ENCODE data around the gene SRCAP. TPM values are rescaled to one million over a fixed set of nuclear protein-coding genes. Genes with fewer than 3 reads are reported as not detected.
A peak's percentile ranks its signal among the peaks of the same experiment; 100 is the strongest.

Gene SRCAP
- total and polyA plus RNA-seq, 5 experiments from 2014 or later, result 5.2 to 110 (median 31.3) TPM

GRCh38 chr16:30753596-30753995 lies 54.6 kb downstream of the SRCAP start:
- POLR2A ChIA-PET, result no interaction called here
- Mint-ChIP-seq H3K27ac (no peak overlapping the region), H3K4me3 (no peak overlapping the region), H3K36me3 (peaks cover 0 to 46% (median 5%) of the 10 kb centered on the region in 3 donors), H3K27me3 (no peaks in the 10 kb centered on the region), H3K4me1 (peaks cover 10 to 26% (median 14%) of the 10 kb centered on the region in 4 donors), H3K9me3 (no peaks in the 10 kb centered on the region)
- no peak for DNase-seq
- no peak for ATAC-seq

GRCh38 chr16:30755955-30756780 lies 57.2 kb downstream of the SRCAP start:
- POLR2A ChIA-PET, result no interaction called here
- Mint-ChIP-seq H3K4me1 (peaks cover 5 to 19% (median 13%) of the 10 kb centered on the region in 4 donors), H3K27ac (peak overlapping the region in 1 of 10 donors; percentile 22), H3K27me3 (no peaks in the 10 kb centered on the region), H3K4me3 (no peak overlapping the region), H3K36me3 (peaks cover 0 to 39% (median 5%) of the 10 kb centered on the region in 3 donors), H3K9me3 (no peaks in the 10 kb centered on the region)
- DNase-seq (peak in 1 of 10 donors; percentile 57), ATAC-seq (no peak)

GRCh38 chr16:30756781-30757100 lies 57.8 kb downstream of the SRCAP start:
- no peak overlapping the region for H3K4me3 Mint-ChIP-seq
- H3K27me3 Mint-ChIP-seq, result no peaks in the 10 kb centered on the region
- DNase-seq (no peak), ATAC-seq (no peak)
- no peak overlapping the region for H3K27ac Mint-ChIP-seq
- H3K4me1 Mint-ChIP-seq, result peaks cover 6 to 21% (median 11%) of the 10 kb centered on the region in 4 donors
- H3K9me3 Mint-ChIP-seq, result no peaks in the 10 kb centered on the region
- POLR2A ChIA-PET, result interaction anchor here (0.8 kb wide), 1 partner anchor 9 kb away, joined by 4 read pairs; the partner anchor contains the start of gene PHKG2
- H3K36me3 Mint-ChIP-seq, result peaks cover 0 to 33% (median 5%) of the 10 kb centered on the region in 3 donors

DNA sequence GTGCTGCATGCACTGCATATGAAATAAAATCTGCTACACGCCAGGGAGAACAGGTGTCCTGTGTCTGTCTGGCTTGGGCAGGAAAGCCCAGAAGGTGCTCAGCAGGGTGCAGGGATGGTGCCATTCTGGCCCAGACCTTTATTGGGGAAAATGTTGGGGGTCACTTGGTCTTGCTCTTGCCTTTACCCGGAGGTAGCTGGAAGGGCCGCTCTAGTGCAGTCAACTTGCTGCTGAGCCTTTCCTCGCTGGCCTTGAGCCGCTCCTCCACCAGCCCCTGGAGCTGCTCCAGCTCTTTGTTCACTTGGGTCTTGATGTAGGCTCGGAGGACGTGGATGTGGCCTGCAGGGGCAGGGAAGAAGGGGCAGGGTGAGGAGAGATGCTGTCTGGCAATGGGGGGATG lies 58.3 kb downstream of the SRCAP start:
- POLR2A ChIA-PET, result interaction anchor here (0.8 kb wide), 1 partner anchor 9 kb away, joined by 4 read pairs; the partner anchor contains the start of gene PHKG2
- DNase-seq (no peak), ATAC-seq (no peak)
- H3K36me3 Mint-ChIP-seq, result peaks cover 0 to 29% (median 5%) of the 10 kb centered on the region in 3 donors
- no peaks in the 10 kb centered on the region for H3K27me3 Mint-ChIP-seq
- H3K4me1 Mint-ChIP-seq, result peaks cover 8 to 26% (median 14%) of the 10 kb centered on the region in 4 donors
- H3K4me3 Mint-ChIP-seq, result no peak overlapping the region
- no peak overlapping the region for H3K27ac Mint-ChIP-seq
- no peaks in the 10 kb centered on the region for H3K9me3 Mint-ChIP-seq

- H3K4me1 Mint-ChIP-seq, result peaks cover 12 to 42% (median 30%) of the 10 kb centered on the region in 4 donors
- no peak for ATAC-seq
- POLR2A ChIA-PET, result interaction anchor here (0.6 to 1.6 kb wide), 3 partner anchors 11 to 755 kb away, joined by 3 to 8 read pairs (median 7); partner anchors contain the start of gene PHKG2
- peaks cover 0 to 21% (median 3%) of the 10 kb centered on the region in 3 donors for H3K36me3 Mint-ChIP-seq
- peak overlapping the region in 3 of 10 donors; percentile 11 to 73 (median 45) for H3K4me3 Mint-ChIP-seq
- no peaks in the 10 kb centered on the region for H3K9me3 Mint-ChIP-seq
- H3K27ac Mint-ChIP-seq, result peak overlapping the region in 4 of 10 donors; percentile 27 to 65 (median 38)
- no peak for DNase-seq
- H3K27me3 Mint-ChIP-seq, result no peaks in the 10 kb centered on the region
Observed at GRCh38 chr16:30758988-30759491, 60.1 kb downstream of the SRCAP start.

- ATAC-seq (no peak), DNase-seq (no peak)
- POLR2A ChIA-PET, result interaction anchor here (0.6 to 1.6 kb wide), 4 partner anchors 10 to 64 kb away, joined by 3 to 8 read pairs (median 5); partner anchors contain the start of gene PHKG2
- Mint-ChIP-seq H3K27ac (peak overlapping the region in 3 of 10 donors; percentile 8 to 88 (median 29)), H3K9me3 (no peaks in the 10 kb centered on the region), H3K4me1 (peaks cover 12 to 43% (median 31%) of the 10 kb centered on the region in 4 donors), H3K27me3 (no peaks in the 10 kb centered on the region), H3K36me3 (peaks cover 0 to 21% (median 3%) of the 10 kb centered on the region in 3 donors), H3K4me3 (peak overlapping the region in 7 of 10 donors; percentile 15 to 99 (median 96))
Observed at GRCh38 chr16:30760001-30760559, 61.1 kb downstream of the SRCAP start.

GRCh38 chr16:30760577-30761426 lies 61.8 kb downstream of the SRCAP start:
- H3K27me3 Mint-ChIP-seq, result no peaks in the 10 kb centered on the region
- POLR2A ChIA-PET, result interaction anchor here (0.8 to 1.6 kb wide), 3 partner anchors 13 to 65 kb away, joined by 3 to 8 read pairs (median 3); partner anchors contain the start of gene PHKG2
- H3K4me1 Mint-ChIP-seq, result peaks cover 12 to 43% (median 31%) of the 10 kb centered on the region in 4 donors
- no peaks in the 10 kb centered on the region for H3K9me3 Mint-ChIP-seq
- DNase-seq (peak in 1 of 10 donors; percentile 9), ATAC-seq (no peak)
- peak overlapping the region; percentile 85 to 99 (median 96) for H3K4me3 Mint-ChIP-seq
- peak overlapping the region; percentile 2 to 97 (median 94) for H3K27ac Mint-ChIP-seq
- H3K36me3 Mint-ChIP-seq, result peaks cover 0 to 25% (median 3%) of the 10 kb centered on the region in 3 donors

GRCh38 chr16:30761427-30761927 lies 62.5 kb downstream of the SRCAP start:
- POLR2A ChIA-PET, result interaction anchor here (1.0 kb wide), 1 partner anchor 44 kb away, joined by 3 read pairs; no protein-coding TSS in a partner anchor
- Mint-ChIP-seq H3K27me3 (no peaks in the 10 kb centered on the region), H3K27ac (peak overlapping the region; percentile 80 to 97 (median 94)), H3K4me3 (peak overlapping the region; percentile 85 to 99 (median 96)), H3K36me3 (peaks cover 0 to 29% (median 5%) of the 10 kb centered on the region in 3 donors), H3K4me1 (peaks cover 13 to 43% (median 31%) of the 10 kb centered on the region in 4 donors), H3K9me3 (no peaks in the 10 kb centered on the region)
- DNase-seq (peak in 7 of 10 donors; percentile 21 to 72 (median 27)), ATAC-seq (peak; percentile 46 to 53)

GRCh38 chr16:30761928-30762902 lies 63.2 kb downstream of the SRCAP start, which contains the start of the genes CFAP119 and RNF40:
CFAP119 (minus strand) TSS chr16:30762062; CDS start chr16:30761748, 314 bp downstream.
RNF40 (plus strand) TSS chr16:30762322; CDS start chr16:30762546, 224 bp downstream.
- Mint-ChIP-seq H3K27me3 (no peaks in the 10 kb centered on the region), H3K4me3 (peak within 1 kb of the TSS; percentile 85 to 99 (median 96)), H3K36me3 (peaks cover 0 to 37% (median 10%) of the 10 kb centered on the region in 3 donors), H3K4me1 (peaks cover 17 to 47% (median 34%) of the 10 kb centered on the region in 4 donors), H3K27ac (peak within 1 kb of the TSS; percentile 88 to 97 (median 94)), H3K9me3 (no peaks in the 10 kb centered on the region)
- ATAC-seq (peak; percentile 87 to 92), DNase-seq (peak; percentile 80 to 95 (median 89))
- POLR2A ChIA-PET, result interaction anchor here (0.6 to 1.5 kb wide), 6 partner anchors 12 to 112 kb away, joined by 3 to 8 read pairs (median 3); partner anchors contain the start of gene PHKG2

DNA sequence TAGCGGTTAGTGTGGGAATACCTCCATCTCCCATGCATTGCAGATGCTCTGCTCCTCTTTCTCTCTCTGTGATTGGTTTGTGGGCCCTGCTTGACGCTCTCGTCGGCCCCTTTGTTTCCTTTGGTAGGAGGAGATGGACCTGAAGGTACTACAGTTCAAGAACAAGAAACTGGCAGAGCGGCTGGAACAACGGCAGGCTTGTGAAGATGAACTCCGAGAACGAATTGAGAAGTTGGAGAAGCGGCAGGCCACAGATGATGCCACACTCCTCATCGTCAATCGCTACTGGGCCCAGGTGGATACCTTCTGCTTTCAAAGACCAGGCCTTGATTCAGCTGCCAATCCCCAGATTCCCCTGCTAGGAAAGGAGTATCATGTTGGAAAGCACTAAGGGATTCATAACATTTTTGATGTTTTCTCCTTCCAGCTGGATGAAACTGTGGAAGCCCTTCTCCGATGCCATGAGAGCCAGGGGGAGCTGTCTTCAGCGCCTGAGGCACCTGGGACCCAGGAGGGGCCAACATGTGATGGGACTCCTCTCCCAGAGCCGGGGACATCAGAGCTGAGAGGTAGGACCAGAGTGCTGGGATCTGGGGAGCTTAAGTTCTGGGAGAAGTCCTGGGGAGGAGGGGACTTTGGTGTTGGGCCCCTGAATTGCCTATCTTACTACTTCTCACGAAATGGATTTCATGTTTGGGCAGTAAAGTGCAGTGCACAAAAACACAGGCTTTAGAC lies 64.2 kb downstream of the SRCAP start:
- peaks cover 0 to 45% (median 15%) of the 10 kb centered on the region in 3 donors for H3K36me3 Mint-ChIP-seq
- H3K27ac Mint-ChIP-seq, result peak overlapping the region; percentile 88 to 97 (median 94)
- H3K4me1 Mint-ChIP-seq, result peaks cover 18 to 55% (median 35%) of the 10 kb centered on the region in 4 donors
- POLR2A ChIA-PET, result interaction anchor here (0.6 to 1.5 kb wide), 10 partner anchors 9 to 340 kb away, joined by 3 to 8 read pairs (median 3); partner anchors contain the start of gene PHKG2
- H3K27me3 Mint-ChIP-seq, result no peaks in the 10 kb centered on the region
- no peak for ATAC-seq
- no peak for DNase-seq
- peak overlapping the region; percentile 85 to 99 (median 96) for H3K4me3 Mint-ChIP-seq
- no peaks in the 10 kb centered on the region for H3K9me3 Mint-ChIP-seq
